Bronchial epithelial cell (primary cell): ENCODE results near the gene NT5C3B. TPM values are rescaled to one million over a fixed set of nuclear protein-coding genes. Genes with fewer than 3 reads are reported as not detected.

Experiments used
- DNase-seq: peaks from one replicate; pipeline ENCODE4 v3.0.0-alpha.2; 2010; ENCODE audit warnings: low read depth
- FAIRE-seq: peaks from 2 replicates; lab custom pipeline; 2011; peaks lifted over from hg19 to GRCh38; lab: Jason Lieb, UNC
- H3K27me3 ChIP-seq: 2 replicates; pipeline ENCODE4 v1.5.1; 2011; ENCODE audit warnings: low read length; ENCODE audit not compliant: control insufficient read depth, insufficient read depth
- H3K36me3 ChIP-seq: 2 replicates; pipeline ENCODE4 v1.5.1; 2011; ENCODE audit warnings: low read length; ENCODE audit not compliant: control insufficient read depth, insufficient read depth
- H3K4me3 ChIP-seq: 2 replicates; pipeline ENCODE4 v1.5.1; 2011; ENCODE audit warnings: mild to moderate bottlenecking, low read depth, low read length, control low read depth
- CTCF ChIP-seq: IDR thresholded peaks from 2 replicates; pipeline ENCODE4 v1.5.1; 2011; ENCODE audit warnings: mild to moderate bottlenecking, moderate library complexity, low read length, control low read depth, inconsistent platforms; ENCODE audit not compliant: insufficient read depth, severe bottlenecking
- total RNA-seq: library from RNA; depleted of rRNA; stranded (reverse); fragments of >200 nt; gene quantifications from 2 replicates; pipeline ENCODE4 v1.2.1, GENCODE V29; 2014

The NT5C3B gene
- total RNA-seq, 1 donor from 2014 or later, result 124 TPM

- peak overlapping the region; percentile 24 for H3K4me3 ChIP-seq
- TF ChIP-seq CTCF, result no peak
- no peaks in the 10 kb centered on the region for H3K36me3 ChIP-seq
- FAIRE-seq, result no peak
- no peak for DNase-seq
- no peaks in the 10 kb centered on the region for H3K27me3 ChIP-seq
These were observed 42.1 kb downstream of the NT5C3B start for GRCh38 chr17:41793784-41794539.

- Histone ChIP-seq H3K36me3 (no peaks in the 10 kb centered on the region), H3K4me3 (peak overlapping the region; percentile 24), H3K27me3 (no peaks in the 10 kb centered on the region)
- FAIRE-seq, result no peak
- DNase-seq, result peak; percentile 90
- TF ChIP-seq CTCF, result no peak
These were observed 42.9 kb downstream of the NT5C3B start for GRCh38 chr17:41792845-41793783.

GRCh38 chr17:41787021-41787418, 49.0 kb downstream of the NT5C3B start:
- peak; percentile 98 for FAIRE-seq
- DNase-seq, result peak; percentile 100
- TF ChIP-seq CTCF, result no peak
- H3K27me3 ChIP-seq, result no peaks in the 10 kb centered on the region
- H3K36me3 ChIP-seq, result peaks cover 4% of the 10 kb centered on the region
- H3K4me3 ChIP-seq, result no peak overlapping the region

- no peak for DNase-seq
- TF ChIP-seq CTCF, result peak; percentile 51
- Histone ChIP-seq H3K27me3 (no peaks in the 10 kb centered on the region), H3K36me3 (peaks cover 8% of the 10 kb centered on the region), H3K4me3 (peak within 1 kb of the TSS; percentile 79)
- FAIRE-seq, result no peak
These were observed 49.6 kb downstream of the NT5C3B start, which contains the start of gene JUP for GRCh38 chr17:41786227-41787020. Gene JUP (minus strand): TSS chr17:41786711. CDS start chr17:41771854, 14,857 bp downstream.

DNA sequence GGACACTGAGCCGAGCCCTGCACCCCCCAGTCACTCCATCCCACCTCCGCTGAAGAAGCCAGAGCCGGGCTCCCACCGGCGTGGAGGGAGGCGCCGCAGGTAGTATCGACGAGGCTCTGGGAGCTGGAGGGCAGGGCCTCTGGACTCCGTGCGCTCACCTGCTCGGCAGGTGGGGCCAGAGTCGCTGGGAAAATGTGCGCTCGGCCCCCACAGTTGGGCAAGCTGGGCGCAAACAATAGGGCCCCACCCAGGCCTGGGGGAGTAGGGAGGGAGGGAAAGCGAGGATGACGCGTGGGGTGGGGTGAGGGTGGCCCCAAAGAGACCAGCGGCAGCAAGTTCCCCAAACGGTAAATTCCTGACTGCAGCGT, 50.2 kb downstream of the NT5C3B start:
- no peaks in the 10 kb centered on the region for H3K27me3 ChIP-seq
- peaks cover 8% of the 10 kb centered on the region for H3K36me3 ChIP-seq
- TF ChIP-seq CTCF, result peak; percentile 51
- DNase-seq (peak; percentile 75), FAIRE-seq (no peak)
- H3K4me3 ChIP-seq, result peak overlapping the region; percentile 79
